ENCODE results near the gene LIPC. TPM values are rescaled to one million over a fixed set of nuclear protein-coding genes. Genes with fewer than 3 reads are reported as not detected.

LIPC gene
- total and polyA plus RNA-seq, 10 of the 15 experiments (the other 5 are each of a cell fraction or from before 2014, with no cell fraction given), result 0.06 to 0.31 (median 0.16) TPM; not detected in 1

DNA sequence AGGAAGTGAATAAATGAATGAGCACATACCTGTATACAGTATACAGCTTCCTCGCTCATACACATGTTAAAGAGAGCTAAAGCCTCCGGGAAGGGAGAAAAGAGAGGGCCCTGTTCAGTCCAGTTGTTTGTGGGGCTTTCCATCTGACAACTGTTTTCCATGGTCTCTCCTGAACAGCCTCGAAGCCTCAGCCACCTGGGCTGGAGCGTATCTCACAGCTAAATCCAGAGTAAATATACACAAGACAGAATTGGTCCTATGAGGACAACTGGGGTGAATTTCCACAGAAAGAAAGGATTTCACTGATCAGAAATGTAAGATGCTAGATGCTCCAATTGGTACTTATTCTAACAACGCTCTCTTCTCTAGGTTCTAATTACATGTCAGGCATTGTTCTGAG is 103.5 kb downstream of the LIPC start:
- RAD21 ChIA-PET (ENCODE audit: unreplicated experiment), result no interaction called here
- CTCF ChIA-PET, result interaction anchor here (1.5 kb wide), 1 partner anchor 75 kb away, joined by 3 read pairs; no protein-coding TSS in a partner anchor
- 40% methylated on average over 5 of the region's 5 CpGs for WGBS (ENCODE audit: insufficient coverage, insufficient replicate concordance, low lambda C conversion rate, missing lambda C conversion rate)
- Histone ChIP-seq H3K4me2 (ENCODE audit: control insufficient read depth, insufficient read depth) (no peak overlapping the region), H3K9ac (ENCODE audit: control insufficient read depth, insufficient read depth, low read length) (no peak overlapping the region), H3K36me3 (ENCODE audit: control insufficient read depth in 2 of 2, insufficient read depth in 2 of 2, low read length in 1 of 2) (no peaks in the 10 kb centered on the region), H3K27ac (ENCODE audit: control insufficient read depth, insufficient read depth) (no peak overlapping the region), H3K79me2 (ENCODE audit: control insufficient read depth, insufficient read depth, low read length) (no peaks in the 10 kb centered on the region), H3K27me3 (replicated peaks in 1 of 2; ENCODE audit: control insufficient read depth in 2 of 2, insufficient read depth in 2 of 2, low read length in 1 of 2) (no peaks in the 10 kb centered on the region; a peak in 1 of 4 replicates), H3K4me3 (no peak overlapping the region), H3K9me3 (replicated peaks; ENCODE audit: control insufficient read depth, insufficient read depth, low read length) (no peaks in the 10 kb centered on the region), H4K20me1 (ENCODE audit: control insufficient read depth, insufficient read depth) (no peaks in the 10 kb centered on the region), H3K4me1 (ENCODE audit: control insufficient read depth, insufficient read depth, low read length) (no peaks in the 10 kb centered on the region), H2AFZ (ENCODE audit: control insufficient read depth, low read depth, low read length) (no peak overlapping the region)
- SMC1A ChIA-PET (ENCODE audit: uncharacterized antibody, unreplicated experiment), result interaction anchor here (0.6 to 2.5 kb wide), 7 partner anchors 9 to 142 kb away, joined by 3 to 7 read pairs (median 3); no protein-coding TSS in a partner anchor
- no peak for DNase-seq (ENCODE audit: low read depth, low spot score)
- no peak for FAIRE-seq
- intact Hi-C loops (cut with micrococcal nuclease; ENCODE audit: unreplicated experiment) (no loop called here), in situ Hi-C loops (cut with MboI) (no loop called here)
- POLR2A ChIA-PET, result no interaction called here
- BruUV-seq (replicated peaks), result no TSS peak
- no peak for ATAC-seq
- TF ChIP-seq FOS (IDR thresholded peaks at IDR 0.05; ENCODE audit: borderline replicate concordance, extremely low read depth, insufficient read length), result no peak
- TF ChIP-seq RAD21 (IDR thresholded peaks at IDR 0.05; ENCODE audit: insufficient read depth, low read depth, low read length), result no peak
- no peak for TF ChIP-seq YY1 (IDR thresholded peaks at IDR 0.05; ENCODE audit: low read depth, low read length)
- TF ChIP-seq, protein P1, sequence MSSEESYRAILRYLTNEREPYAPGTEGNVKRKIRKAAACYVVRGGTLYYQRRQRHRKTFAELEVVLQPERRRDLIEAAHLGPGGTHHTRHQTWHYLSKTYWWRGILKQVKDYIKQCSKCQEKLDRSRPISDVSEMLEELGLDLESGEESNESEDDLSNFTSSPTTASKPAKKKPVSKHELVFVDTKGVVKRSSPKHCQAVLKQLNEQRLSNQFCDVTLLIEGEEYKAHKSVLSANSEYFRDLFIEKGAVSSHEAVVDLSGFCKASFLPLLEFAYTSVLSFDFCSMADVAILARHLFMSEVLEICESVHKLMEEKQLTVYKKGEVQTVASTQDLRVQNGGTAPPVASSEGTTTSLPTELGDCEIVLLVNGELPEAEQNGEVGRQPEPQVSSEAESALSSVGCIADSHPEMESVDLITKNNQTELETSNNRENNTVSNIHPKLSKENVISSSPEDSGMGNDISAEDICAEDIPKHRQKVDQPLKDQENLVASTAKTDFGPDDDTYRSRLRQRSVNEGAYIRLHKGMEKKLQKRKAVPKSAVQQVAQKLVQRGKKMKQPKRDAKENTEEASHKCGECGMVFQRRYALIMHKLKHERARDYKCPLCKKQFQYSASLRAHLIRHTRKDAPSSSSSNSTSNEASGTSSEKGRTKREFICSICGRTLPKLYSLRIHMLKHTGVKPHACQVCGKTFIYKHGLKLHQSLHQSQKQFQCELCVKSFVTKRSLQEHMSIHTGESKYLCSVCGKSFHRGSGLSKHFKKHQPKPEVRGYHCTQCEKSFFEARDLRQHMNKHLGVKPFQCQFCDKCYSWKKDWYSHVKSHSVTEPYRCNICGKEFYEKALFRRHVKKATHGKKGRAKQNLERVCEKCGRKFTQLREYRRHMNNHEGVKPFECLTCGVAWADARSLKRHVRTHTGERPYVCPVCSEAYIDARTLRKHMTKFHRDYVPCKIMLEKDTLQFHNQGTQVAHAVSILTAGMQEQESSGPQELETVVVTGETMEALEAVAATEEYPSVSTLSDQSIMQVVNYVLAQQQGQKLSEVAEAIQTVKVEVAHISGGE (CRISPR knock-in tag; IDR thresholded peaks at IDR 0.05), result no peak
- TF ChIP-seq IKZF2 (IDR thresholded peaks at IDR 0.05), result no peak
- TF ChIP-seq ZBED1 (IDR thresholded peaks at IDR 0.05; ENCODE audit: borderline replicate concordance), result no peak
- no peak for TF ChIP-seq HDAC6 (IDR thresholded peaks at IDR 0.05; ENCODE audit: unreplicated experiment)
- TF ChIP-seq IRF4 (IDR thresholded peaks at IDR 0.05; ENCODE audit: low read depth, low read length), result no peak
- no peak for TF ChIP-seq BMI1 (IDR thresholded peaks at IDR 0.05; ENCODE audit: borderline replicate concordance)
- TF ChIP-seq, protein P2, sequence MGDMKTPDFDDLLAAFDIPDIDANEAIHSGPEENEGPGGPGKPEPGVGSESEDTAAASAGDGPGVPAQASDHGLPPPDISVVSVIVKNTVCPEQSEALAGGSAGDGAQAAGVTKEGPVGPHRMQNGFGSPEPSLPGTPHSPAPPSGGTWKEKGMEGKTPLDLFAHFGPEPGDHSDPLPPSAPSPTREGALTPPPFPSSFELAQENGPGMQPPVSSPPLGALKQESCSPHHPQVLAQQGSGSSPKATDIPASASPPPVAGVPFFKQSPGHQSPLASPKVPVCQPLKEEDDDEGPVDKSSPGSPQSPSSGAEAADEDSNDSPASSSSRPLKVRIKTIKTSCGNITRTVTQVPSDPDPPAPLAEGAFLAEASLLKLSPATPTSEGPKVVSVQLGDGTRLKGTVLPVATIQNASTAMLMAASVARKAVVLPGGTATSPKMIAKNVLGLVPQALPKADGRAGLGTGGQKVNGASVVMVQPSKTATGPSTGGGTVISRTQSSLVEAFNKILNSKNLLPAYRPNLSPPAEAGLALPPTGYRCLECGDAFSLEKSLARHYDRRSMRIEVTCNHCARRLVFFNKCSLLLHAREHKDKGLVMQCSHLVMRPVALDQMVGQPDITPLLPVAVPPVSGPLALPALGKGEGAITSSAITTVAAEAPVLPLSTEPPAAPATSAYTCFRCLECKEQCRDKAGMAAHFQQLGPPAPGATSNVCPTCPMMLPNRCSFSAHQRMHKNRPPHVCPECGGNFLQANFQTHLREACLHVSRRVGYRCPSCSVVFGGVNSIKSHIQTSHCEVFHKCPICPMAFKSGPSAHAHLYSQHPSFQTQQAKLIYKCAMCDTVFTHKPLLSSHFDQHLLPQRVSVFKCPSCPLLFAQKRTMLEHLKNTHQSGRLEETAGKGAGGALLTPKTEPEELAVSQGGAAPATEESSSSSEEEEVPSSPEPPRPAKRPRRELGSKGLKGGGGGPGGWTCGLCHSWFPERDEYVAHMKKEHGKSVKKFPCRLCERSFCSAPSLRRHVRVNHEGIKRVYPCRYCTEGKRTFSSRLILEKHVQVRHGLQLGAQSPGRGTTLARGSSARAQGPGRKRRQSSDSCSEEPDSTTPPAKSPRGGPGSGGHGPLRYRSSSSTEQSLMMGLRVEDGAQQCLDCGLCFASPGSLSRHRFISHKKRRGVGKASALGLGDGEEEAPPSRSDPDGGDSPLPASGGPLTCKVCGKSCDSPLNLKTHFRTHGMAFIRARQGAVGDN (IDR thresholded peaks at IDR 0.05), result no peak
- TF ChIP-seq, protein P3, sequence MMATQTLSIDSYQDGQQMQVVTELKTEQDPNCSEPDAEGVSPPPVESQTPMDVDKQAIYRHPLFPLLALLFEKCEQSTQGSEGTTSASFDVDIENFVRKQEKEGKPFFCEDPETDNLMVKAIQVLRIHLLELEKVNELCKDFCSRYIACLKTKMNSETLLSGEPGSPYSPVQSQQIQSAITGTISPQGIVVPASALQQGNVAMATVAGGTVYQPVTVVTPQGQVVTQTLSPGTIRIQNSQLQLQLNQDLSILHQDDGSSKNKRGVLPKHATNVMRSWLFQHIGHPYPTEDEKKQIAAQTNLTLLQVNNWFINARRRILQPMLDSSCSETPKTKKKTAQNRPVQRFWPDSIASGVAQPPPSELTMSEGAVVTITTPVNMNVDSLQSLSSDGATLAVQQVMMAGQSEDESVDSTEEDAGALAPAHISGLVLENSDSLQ (IDR thresholded peaks at IDR 0.05), result no peak
- TF ChIP-seq POU2F2 (IDR thresholded peaks at IDR 0.05; ENCODE audit: borderline replicate concordance, low read depth, low read length), result no peak
- no peak for TF ChIP-seq EZH2 (IDR thresholded peaks at IDR 0.05; ENCODE audit: borderline replicate concordance, control insufficient read depth, low read depth, low read length)
- no peak for TF ChIP-seq NR2F1 (conservative IDR thresholded peaks at IDR 0.05)
- TF ChIP-seq SMARCA5 (IDR thresholded peaks at IDR 0.05), result no peak
- TF ChIP-seq TCF3 (IDR thresholded peaks at IDR 0.05; ENCODE audit: borderline replicate concordance, insufficient read depth, low read depth, low read length), result no peak
- no peak for TF ChIP-seq WRNIP1 (IDR thresholded peaks at IDR 0.05; ENCODE audit: borderline replicate concordance, low read depth, low read length)
- no peak for TF ChIP-seq BHLHE40 (IDR thresholded peaks at IDR 0.05; ENCODE audit: borderline replicate concordance in 1 of 2, low read depth in 2 of 2, low read length in 1 of 2)

Measured in GM12878 (cell line).